Peyer's patch (tissue), 4 donors: Measurements from ENCODE around the gene LEKR1.

Experiments used
- CTCF ChIP-seq, 6 experiments: fragments of 450-650 bp in 4 of 6; fragments of 200-600 bp in 2 of 6; sonication (generic) in 1 of 6; IDR thresholded peaks; one replicate each; pipeline ENCODE4 v1.5.1; 2017 to 2019; ENCODE audit warnings: antibody characterized with exemption in 6 of 6, mild to moderate bottlenecking in 3 of 6, moderate library complexity in 1 of 6
- POLR2A ChIP-seq, 2 donors: fragments of 450-650 bp; IDR thresholded peaks; one replicate each; pipeline ENCODE4 v1.5.1; 2017; ENCODE audit warnings: antibody characterized with exemption in 2 of 2, mild to moderate bottlenecking in 2 of 2, moderate library complexity in 2 of 2

- TF ChIP-seq CTCF (IDR thresholded peaks at IDR 0.05) (no peak), POLR2A (IDR thresholded peaks at IDR 0.05) (no peak)
Measured at GRCh38 chr3:157059661-157060060, 233.5 kb downstream of the LEKR1 start.
